Renal cortical epithelial cell (primary cell): ENCODE measurements around the gene NFIA. TPM values are rescaled to one million over a fixed set of nuclear protein-coding genes. Genes with fewer than 3 reads are reported as not detected.

Experiments
- DNase-seq: peaks from one replicate; pipeline ENCODE4 v3.0.0-alpha.2; 2011; ENCODE audit warnings: low read depth
- total RNA-seq: library from RNA; depleted of rRNA; stranded (reverse); fragments of >200 nt; gene quantifications from 2 replicates; pipeline ENCODE4 v1.2.3, GENCODE V29; 2014

The NFIA gene
- total RNA-seq, 1 donor from 2014 or later: 8.2 TPM

DNA sequence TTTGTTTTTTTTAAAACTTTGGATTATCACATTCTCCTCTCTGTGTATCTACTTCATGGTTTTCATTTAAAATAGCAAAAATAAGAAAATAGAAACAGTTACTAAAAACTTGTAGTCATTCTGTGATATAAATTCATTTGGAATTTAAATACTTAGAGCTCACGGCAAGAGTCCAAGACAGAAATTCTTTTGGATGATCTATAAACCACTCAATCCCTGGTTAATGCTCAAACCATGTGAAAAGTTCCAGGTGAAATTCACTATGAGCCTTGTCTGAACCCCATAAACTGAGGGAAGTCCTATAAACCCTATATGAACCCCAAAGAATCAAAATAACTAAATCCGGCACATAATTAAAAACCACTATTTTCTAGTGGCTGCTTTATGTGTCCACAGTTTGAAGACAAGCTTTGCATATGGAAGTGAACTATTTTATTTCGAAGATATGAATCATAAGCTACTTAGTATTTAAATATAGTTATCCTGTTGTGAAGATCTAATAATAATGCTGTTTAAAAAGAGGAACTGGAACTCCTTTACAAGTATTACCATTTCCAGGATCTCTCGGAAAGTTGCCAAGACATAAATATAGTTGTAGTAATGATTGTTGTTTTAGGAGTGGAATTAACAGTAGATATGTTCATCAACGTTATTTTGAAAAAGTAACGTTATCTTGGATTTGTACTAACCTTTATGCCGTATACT is 163.5 kb downstream of the NFIA start:
- DNase-seq: peak; percentile 60

DNA sequence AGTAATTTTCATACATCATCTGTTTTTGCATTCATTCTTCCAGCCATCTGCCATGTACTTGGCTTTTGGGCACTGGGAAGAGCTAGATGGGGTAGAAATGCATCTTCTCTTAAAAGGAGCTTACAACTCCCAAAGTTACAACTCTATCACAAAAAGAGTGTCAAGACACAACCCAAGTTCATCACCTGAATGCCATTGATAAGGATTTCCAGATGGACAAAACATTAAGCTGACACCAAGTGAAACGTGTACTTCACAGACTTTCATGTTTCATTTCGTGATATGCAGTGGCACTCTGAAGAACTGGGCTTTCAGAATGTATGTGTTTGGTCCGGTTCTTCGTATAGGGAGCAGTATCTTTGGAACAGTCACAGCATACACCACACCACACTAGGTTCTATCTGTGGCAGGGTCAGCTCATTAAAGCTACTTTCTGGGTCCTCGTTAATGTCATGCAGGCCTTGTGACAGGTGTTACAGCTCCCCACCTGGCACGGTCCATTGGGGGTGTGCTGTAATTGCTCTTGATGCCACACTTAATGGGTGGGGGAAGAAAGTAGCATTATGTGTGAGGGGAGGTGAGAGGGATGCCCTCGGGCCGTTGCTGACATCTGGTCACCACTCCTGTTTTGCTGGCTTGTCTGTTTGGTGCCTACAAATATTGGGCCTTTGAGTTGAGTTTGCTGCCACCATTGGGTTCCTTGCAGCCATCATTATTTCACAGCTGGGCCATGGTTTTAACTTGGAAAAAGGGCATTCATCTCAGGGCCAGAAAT is 164.9 kb downstream of the NFIA start:
- DNase-seq: no peak

DNA sequence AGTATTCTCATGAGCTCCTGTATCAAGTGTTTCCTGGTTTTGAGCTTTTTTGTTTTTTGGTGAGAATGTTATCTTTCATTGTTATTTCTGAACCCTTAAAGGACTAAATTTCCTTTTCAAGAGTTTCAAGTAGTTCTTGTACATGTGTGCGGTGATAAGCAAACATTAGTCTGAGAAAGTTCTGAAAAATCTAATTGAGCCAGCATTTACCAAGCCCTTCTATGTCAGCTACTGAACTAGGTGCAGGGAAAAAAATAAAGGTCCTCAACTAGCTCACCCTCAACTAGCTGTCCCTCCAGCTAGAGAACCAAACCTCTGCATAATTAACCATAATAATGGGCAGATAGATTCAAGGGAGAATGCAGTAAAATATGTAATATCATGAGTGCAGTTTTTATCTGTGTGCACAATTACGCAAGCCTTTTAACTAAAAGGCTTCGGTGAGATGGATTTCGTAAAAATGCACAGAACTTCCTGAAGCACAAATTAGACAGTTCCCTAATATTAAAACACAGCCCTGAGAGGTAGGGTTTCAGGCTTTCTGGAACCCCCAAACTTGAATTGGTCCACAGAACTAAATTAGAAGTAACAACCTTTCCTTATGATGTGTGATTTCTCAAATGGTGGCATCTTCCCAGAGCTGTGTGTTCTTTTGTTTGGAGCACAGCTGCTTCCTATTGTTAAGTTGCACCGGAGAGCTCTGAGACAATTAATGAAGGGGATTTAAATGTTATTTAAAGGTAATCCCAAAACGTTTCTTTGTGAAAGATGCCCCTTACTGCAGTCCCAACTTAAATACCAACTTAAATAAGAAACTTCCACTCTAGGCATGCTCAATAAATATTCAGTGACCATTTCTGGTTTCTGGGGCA is 165.8 kb downstream of the NFIA start:
- no peak for DNase-seq

DNA sequence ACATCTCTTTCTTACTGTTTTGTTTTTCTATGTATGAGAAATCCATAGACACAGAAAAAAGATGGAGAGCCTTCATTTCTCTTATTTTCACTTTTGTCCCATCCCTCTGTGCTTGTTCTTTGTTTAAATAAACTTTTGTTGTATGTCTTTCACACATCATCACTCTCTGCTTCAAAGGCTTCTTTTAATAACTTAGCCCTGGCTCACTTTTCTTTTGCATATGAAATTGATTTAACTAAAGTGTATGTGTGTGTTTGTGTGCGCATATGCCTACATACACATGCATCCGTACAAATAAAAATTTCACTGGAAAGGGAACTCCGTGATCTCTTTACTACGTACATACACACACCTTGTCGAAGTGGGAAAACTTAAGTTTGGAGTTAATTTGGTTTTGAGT is 168.6 kb downstream of the NFIA start:
- no peak for DNase-seq

DNA sequence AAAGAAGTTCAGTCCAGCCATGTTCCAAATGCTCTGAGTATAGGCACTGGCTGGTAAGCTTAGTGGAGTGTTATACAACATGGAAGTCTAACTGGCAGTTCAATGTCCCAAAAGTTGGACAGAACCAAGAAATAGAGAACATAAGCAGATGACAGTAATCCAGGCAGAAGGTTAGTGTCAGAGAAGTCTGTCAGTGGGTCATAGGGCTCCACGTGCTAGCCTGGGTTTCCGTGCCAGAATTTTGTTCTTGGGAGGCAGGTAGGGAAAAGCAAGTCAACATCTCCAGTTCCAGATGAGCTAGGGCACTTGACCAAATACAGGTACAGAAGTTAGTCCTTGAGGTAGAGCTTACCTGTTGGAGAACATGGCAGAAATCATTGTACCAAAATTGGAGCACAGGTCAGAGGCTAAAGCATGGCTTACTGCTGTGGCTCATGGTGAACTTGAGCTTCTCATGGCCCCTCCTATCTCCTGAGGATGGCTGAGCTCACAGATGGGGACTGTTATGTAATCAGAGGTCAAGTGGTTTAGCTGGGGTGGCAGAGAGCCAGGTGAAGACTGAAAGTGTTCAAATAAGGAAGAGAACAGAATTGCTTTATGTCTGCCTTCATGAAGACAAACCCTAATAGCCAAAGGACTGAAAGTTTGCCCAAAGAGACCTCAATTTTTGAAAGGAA is 170.8 kb downstream of the NFIA start:
- peak; percentile 82 for DNase-seq

DNA sequence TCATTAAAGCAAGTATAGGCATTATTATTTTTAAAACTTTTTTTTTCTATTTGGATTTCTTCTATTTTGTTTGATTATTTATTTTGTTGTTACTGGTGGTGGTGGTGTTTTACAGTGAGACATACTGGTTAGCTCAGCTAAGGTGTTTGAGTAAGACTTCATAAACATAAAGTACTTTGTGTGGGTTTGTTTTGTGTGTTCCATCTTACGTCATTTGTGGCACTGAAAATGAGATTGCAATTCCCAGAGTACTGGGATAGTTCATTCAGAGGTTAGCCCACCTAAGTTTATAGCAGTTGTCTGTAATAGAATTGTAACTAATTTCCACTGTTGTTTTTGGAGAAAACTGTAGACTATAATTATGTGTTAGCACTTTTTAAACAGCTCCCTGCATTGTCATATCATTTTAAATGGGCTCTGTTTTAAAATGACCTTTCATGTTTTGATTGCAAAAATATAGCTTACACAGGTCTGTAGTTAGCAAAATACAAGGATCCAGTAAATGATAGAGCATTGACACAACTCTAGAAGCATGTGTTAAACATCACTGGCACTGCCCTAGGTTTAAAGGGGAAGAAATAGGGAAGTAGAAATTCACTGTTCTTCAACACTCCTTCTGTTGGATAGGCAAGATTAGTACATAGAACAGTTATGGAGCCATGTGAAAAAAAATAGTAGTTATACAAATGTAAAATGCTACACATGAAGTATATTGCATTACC is 171.7 kb downstream of the NFIA start:
- DNase-seq: no peak

DNA sequence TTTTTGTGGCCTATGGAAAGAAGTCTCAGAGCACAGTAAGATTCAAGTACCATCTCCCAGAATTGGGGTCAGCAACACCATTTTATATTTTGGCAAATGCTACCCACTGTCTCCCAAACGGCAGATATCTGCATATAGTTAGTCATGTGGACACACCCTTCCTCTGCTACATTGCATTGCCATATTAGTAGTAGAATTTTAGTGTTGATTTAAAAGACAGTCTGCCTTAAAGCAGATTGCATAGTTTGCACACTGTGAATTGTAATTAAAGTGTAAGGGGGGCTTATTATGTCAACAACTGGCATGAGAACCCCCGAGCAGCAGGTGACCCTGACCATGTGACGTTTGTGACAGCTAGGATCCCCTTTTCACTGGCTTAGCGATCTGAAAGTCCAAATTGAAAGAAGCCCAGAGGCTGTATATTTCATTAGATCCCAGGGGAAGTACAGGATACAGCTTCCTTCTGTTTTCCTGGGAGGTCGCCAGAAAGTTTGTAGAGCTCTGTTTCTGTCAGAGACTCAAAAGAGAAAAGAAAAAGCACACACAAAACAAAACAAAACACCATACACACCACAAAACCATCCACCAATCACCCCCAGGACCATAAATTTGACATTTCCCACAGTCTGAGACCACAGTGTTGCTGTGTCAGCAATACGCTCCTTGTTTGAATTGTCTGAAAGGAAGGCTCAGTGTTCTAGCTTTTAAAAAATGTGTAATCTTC is 172.4 kb downstream of the NFIA start:
- peak; percentile 48 for DNase-seq

DNA sequence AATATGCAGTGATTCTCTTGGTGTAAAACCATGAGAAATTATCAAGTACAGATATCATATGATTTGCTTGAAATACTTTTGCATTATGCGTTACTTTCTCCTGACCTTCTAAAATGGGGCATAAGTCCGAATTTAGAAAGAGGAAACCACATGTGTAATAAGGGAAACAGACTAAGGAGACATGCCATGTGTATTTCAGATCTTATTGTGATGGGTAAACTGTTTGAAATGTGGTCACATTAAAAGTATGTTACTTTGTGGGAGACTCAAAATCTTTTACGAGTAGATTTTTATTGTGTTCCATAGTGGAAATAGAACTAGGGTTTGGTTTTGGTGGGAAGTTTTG is 173.0 kb downstream of the NFIA start:
- no peak for DNase-seq

DNA sequence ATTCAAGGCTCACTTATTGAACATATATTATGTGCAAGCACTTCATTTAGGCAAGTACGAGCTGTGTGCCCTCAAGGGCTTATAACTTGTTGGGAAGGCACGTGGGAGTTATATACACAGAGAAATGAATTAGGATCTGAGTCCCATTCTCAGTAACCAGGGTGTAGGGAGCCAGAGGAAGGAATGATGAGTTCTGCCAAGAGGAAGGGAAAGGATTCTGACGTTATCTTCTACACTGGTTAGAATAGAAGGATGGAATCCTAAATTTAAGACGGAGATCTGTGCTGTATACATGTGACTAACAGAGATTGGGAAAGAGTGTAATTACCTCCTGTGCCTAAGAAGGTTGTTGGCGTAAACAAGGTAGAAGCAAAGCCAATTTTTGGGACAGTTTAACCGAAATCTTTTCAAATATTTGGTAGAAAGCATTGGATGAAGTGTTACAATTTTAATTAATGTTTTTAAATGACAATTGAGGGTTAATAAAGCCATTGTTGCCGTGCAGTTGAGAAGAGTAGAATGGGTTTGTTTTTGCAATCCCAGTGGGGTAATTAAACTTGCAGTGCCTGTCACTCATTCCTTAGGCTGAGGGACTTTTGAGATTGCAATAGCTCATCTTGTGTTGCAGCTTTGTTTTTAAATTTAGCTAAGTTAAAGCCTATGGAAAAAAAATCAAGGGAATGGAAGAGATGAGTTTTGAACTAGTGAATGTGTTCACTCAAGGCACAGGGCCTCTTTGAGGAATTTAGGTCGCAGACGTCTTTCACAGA is 177.2 kb downstream of the NFIA start:
- no peak for DNase-seq

DNA sequence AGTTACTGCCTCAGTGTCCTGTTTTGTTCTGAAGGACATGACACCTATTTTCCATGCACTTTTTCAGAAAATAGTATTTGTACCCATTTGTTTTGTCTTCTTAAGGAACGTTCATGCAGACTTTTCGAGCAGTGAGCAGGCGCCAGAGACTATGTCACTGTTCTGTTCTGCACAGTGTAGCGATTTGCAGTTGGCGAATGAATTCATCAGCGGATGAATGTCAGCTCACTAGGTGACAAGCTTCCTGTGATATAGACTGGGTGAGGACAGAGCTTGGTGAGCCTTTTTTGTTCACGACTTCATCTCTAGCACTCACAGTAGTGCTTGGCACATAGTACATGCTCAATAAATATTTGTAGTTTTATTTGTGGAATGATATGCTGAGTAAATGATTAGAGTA is 177.8 kb downstream of the NFIA start:
- no peak for DNase-seq

DNA sequence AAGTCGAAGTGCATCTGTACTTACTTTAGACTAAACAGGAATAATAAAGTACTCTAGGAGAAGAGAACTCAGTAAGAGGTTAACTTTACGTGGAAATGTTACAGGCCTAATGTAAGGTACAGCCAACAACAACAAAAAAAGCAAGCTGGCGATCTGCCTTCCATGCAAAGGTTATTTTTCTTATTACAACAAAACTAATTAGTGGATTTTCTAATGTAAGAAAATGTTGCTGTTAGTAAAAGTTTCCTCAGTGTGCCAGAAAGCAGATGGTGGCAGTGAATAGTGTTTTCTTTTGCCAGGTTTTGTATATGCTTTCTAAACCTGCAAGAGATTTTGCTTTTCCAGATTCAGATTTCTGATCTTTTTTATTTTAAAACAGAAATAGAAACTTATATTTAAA is 179.2 kb downstream of the NFIA start:
- no peak for DNase-seq

DNA sequence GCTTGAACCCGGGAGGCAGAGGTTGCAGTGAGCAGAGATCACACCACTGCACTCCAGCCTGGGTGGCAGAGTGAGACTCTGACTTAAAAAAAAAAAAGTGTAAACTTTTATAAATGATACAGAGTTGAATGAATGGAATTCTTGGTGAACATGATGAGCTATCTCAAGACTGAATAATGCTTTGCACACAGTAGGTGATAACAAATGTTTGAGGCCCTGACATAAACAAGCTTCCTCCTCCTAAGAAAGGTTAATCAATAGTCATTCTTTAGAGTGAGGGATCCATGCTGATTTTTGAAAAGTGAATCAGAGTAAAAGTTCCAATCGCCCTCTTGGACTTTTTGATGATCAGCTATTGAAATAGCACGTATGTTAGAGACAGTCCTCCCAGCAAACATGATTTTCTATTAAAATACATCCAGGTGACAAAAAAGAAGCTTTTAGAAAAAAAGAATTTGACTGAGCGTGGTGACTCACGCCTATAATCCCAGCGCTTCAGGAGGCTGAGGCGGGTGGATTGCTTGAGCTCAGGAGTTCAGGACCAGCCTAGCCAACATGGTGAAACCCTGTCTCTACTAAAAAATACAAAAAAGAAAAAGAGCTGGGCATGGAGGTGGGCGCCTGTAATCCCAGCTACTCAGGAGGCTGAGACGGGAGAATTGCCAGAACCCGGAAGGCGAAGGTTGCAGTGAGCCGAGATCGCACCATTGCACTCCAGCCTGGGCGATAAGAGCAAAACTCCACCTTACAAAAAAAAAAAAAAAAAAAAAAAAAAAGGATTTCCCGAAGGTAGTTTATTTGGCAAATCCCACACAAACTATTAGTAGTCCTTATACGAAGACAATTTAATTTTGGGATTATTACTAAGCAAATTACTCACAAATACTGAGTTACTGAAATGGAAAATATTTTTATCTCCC is 181.8 kb downstream of the NFIA start:
- DNase-seq: no peak

DNA sequence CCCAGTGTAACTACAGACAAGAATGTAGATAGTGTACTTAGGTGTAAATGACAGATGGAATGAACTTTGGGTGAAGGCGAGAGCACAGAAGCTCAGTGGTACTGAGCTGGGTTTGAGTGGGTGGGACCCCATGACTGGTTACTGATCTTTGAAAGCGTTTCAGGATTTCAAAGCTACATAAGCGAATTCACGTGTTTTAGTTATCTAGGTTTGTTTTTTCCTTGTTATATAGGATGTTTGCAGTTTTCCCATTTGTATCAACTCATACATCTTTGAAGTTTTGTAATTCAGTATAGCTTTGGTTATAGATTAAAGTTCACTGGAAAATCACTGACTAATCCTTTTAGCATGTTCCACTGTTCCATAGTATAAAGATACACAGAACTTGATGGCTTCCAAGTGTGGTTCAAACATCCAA is 182.5 kb downstream of the NFIA start:
- no peak for DNase-seq

DNA sequence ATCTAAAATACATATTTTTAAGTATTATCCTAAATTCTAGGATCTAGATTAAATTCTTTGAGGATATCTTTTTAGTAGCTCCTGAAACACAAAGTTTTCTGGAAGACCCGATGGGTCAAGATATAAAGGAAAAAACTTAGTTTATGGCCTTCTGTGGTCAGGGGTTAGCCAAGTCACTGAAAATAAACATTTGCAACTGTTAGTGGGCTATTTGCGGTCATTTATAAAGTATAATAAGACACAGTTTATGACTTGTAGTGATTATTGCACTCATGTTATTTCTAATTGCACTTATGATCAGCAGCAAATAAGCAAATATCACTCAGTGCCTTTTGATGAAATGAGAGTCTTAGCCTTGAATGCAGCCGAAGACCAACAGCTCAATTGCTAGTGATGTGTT is 183.3 kb downstream of the NFIA start:
- DNase-seq: no peak

DNA sequence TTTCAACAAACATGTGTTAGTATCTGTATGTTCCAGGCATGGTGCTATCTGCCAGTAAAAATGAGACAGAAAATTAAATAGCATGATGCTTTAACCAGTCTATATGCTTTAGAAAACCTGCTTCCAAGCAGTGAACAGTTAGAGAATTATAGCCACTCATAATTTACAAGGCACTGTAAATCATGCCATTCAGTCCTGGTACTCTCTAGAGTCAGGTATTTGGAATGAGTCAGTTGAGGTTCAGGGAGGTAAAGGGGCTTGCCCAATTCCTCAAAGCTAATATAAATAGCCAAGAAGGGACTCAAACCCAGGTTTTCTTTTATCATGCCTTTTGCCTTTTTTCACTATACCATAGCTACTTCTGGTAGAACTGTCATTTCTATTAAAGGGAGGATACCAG is 184.4 kb downstream of the NFIA start:
- DNase-seq: peak; percentile 50

DNA sequence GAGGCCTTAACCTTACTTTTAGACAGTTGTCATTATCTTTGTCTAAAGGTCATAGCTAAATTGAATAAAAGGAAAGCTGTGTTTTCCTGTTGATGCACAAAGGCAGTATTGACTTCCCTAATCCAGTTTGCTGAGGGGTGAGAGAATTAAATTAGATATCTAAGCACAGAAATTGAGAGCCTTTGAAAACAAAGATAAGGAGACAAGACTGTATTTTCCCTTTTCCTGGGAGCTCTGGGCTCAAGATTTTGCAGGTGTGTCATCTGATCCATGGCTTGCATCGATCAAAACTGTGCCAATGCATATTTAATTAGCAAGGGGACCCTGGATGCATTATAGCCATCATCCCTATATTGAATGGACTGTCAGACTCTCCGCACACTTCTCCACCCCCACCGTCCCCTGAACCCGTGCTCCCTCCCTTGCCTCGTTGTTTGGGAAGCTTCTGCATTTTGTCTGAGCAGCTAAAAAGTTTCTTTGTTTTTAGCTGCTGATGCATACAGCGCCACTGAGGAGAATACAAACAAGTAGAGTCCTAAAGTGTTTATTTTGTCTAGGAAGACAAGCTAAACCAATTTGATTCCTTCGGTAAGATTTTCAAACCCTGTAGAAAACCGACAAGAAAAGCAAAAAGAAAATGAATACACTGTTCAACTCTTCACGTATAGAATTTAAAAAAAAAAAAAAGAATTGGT is 186.3 kb downstream of the NFIA start:
- DNase-seq: no peak

DNA sequence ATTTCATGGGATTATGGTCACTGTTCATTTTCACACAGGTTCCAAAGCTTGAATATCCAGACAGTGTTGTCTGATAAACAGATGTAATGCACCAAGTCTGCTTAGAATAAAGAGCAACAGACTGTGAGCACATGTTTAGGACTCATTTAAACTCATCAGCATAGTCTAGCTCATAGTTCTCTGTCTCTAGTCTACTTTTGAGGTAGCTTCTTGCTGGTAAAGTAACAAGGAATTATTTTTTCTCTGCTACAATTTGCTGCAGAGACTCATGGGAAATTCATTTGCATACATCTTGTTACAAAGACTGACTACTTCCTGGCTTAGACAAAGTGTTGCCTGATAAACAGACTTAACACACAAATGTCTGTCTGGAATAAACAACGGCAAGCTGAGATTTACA is 187.2 kb downstream of the NFIA start:
- DNase-seq: no peak

DNA sequence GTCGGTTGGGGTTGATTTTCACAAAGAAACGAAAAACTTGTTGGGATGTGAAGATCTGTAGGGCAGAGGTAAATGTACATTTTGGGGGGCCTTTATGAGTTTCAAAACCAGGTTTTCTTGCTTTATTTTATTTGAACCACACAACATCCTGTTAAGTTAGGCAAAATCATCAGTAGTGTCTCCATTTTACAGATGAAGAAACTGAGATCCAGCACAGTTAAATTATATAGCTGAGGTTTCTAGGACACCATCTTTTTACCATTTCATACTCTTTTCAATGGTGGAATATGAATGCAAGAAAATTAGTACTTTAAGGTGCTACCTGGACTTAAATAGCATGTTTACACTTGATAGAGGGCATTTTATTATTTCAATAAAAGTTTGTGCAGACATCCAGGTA is 187.7 kb downstream of the NFIA start:
- no peak for DNase-seq
